MCF 10A (cell line): ENCODE results near the gene ARHGEF11. TPM values are rescaled to one million over a fixed set of nuclear protein-coding genes. Genes with fewer than 3 reads are reported as not detected.

ENCODE experiments used
- BruUV-seq: library from RNA; stranded (reverse); fragments of 400-500 nt; replicated peaks from 2 replicates; lab custom pipeline; 2021; lab: Mats Ljungman, UMichigan
- CTCF ChIA-PET: fragments of 300-600 bp; sonication (Branson Sonifier 250); formaldehyde crosslinking; extraction: SDS; loops from one replicate; lab custom pipeline; 2021; ENCODE audit warnings: antibody characterized with exemption, inconsistent platforms; lab: Yijun Ruan, JAX
- POLR2A ChIA-PET: fragments of 300-600, 350-650 bp; sonication (Branson Sonifier 250); formaldehyde crosslinking; extraction: SDS; loops from one replicate; lab custom pipeline; 2020; ENCODE audit warnings: antibody characterized with exemption, inconsistent platforms; lab: Yijun Ruan, JAX
- DNase-seq: peaks from one replicate; pipeline ENCODE4 v3.0.0-alpha.2; 2018; ENCODE audit not compliant: unreplicated experiment
- H3K27ac Mint-ChIP-seq: one replicate; pipeline ENCODE4 v1.8.0; 2022; ENCODE audit warnings: mild to moderate bottlenecking, low read depth, mixed read lengths; ENCODE audit not compliant: unreplicated experiment
- H3K27me3 Mint-ChIP-seq: one replicate; pipeline ENCODE4 v1.8.0; 2022; ENCODE audit warnings: mixed read lengths; ENCODE audit not compliant: insufficient read depth, unreplicated experiment
- H3K36me3 Mint-ChIP-seq: one replicate; pipeline ENCODE4 v1.8.0; 2022; ENCODE audit warnings: mild to moderate bottlenecking, moderate library complexity, mixed read lengths; ENCODE audit not compliant: insufficient read depth, unreplicated experiment
- H3K4me1 Mint-ChIP-seq: one replicate; pipeline ENCODE4 v1.8.0; 2022; ENCODE audit warnings: mixed read lengths; ENCODE audit not compliant: insufficient read depth, unreplicated experiment
- H3K4me3 Mint-ChIP-seq: one replicate; pipeline ENCODE4 v1.8.0; 2022; ENCODE audit warnings: mild to moderate bottlenecking, moderate library complexity, mixed read lengths; ENCODE audit not compliant: unreplicated experiment
- H3K9me3 Mint-ChIP-seq: one replicate; pipeline ENCODE4 v1.8.0; 2022; ENCODE audit warnings: mixed read lengths; ENCODE audit not compliant: unreplicated experiment
- intact Hi-C: fragments of 100-400 bp; cut with micrococcal nuclease; formaldehyde crosslinking; loops from 2 replicates; pipeline ENCODE4 v1.14.1; 2022
- total RNA-seq: library from RNA; stranded (reverse); gene quantifications from 2 replicates; pipeline ENCODE4 v1.2.3, GENCODE V29; 2022
- TF ChIP-seq, protein P1 (sequence below): fragments of 200-600 bp; IDR thresholded peaks from one replicate; pipeline ENCODE4 v1.8.0; 2022; ENCODE audit warnings: antibody characterized with exemption, mild to moderate bottlenecking; ENCODE audit not compliant: unreplicated experiment

ARHGEF11 gene
- total RNA-seq, 1 experiment from 2014 or later: 34.5 TPM

GRCh38 chr1:156947818-156948525, 97.6 kb downstream of the ARHGEF11 start:
- no peak overlapping the region for H3K27ac Mint-ChIP-seq
- POLR2A ChIA-PET: no interaction called here
- no peak for DNase-seq
- no peaks in the 10 kb centered on the region for H3K4me1 Mint-ChIP-seq
- no peaks in the 10 kb centered on the region for H3K27me3 Mint-ChIP-seq
- peaks cover 67% of the 10 kb centered on the region for H3K36me3 Mint-ChIP-seq
- CTCF ChIA-PET: interaction anchor here (0.5 to 2.2 kb wide), 10 partner anchors 9 to 110 kb away, joined by 3 to 7 read pairs (median 3); no protein-coding TSS in a partner anchor
- no peak overlapping the region for H3K4me3 Mint-ChIP-seq
- BruUV-seq: no TSS peak
- TF ChIP-seq, protein P1, sequence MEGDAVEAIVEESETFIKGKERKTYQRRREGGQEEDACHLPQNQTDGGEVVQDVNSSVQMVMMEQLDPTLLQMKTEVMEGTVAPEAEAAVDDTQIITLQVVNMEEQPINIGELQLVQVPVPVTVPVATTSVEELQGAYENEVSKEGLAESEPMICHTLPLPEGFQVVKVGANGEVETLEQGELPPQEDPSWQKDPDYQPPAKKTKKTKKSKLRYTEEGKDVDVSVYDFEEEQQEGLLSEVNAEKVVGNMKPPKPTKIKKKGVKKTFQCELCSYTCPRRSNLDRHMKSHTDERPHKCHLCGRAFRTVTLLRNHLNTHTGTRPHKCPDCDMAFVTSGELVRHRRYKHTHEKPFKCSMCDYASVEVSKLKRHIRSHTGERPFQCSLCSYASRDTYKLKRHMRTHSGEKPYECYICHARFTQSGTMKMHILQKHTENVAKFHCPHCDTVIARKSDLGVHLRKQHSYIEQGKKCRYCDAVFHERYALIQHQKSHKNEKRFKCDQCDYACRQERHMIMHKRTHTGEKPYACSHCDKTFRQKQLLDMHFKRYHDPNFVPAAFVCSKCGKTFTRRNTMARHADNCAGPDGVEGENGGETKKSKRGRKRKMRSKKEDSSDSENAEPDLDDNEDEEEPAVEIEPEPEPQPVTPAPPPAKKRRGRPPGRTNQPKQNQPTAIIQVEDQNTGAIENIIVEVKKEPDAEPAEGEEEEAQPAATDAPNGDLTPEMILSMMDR: no peak
- no peaks in the 10 kb centered on the region for H3K9me3 Mint-ChIP-seq
- intact Hi-C loops: no loop called here

DNA sequence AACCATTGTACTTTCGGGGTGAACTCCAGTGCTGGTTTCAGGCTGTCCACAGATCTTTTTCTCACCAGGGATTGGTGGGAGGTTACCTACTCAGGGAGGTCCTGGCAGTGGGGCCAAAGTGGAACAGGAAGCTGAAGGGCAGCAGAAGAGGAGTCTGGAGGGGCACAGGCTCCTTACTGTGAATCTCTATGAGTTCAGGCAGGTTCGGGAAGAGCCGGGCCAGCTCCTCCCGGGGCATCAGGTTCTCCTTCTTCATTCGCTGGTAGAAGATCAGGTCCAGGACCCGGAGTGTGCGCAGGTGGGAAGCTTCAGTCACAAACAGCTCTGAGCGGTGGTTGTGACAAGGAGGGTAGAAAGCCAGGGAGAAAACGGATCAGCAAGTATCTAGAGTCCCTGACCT, 98.4 kb downstream of the ARHGEF11 start:
- H3K4me3 Mint-ChIP-seq: no peak overlapping the region
- POLR2A ChIA-PET: interaction anchor here (0.6 kb wide), 1 partner anchor 109 kb away, joined by 3 read pairs; no protein-coding TSS in a partner anchor
- CTCF ChIA-PET: interaction anchor here (0.5 to 2.2 kb wide), 8 partner anchors 11 to 122 kb away, joined by 3 to 7 read pairs (median 4); no protein-coding TSS in a partner anchor
- DNase-seq: no peak
- TF ChIP-seq, protein P1: no peak
- no peaks in the 10 kb centered on the region for H3K27me3 Mint-ChIP-seq
- intact Hi-C loops: no loop called here
- H3K9me3 Mint-ChIP-seq: no peaks in the 10 kb centered on the region
- H3K4me1 Mint-ChIP-seq: no peaks in the 10 kb centered on the region
- H3K36me3 Mint-ChIP-seq: peaks cover 72% of the 10 kb centered on the region
- BruUV-seq: no TSS peak
- H3K27ac Mint-ChIP-seq: no peak overlapping the region

DNA sequence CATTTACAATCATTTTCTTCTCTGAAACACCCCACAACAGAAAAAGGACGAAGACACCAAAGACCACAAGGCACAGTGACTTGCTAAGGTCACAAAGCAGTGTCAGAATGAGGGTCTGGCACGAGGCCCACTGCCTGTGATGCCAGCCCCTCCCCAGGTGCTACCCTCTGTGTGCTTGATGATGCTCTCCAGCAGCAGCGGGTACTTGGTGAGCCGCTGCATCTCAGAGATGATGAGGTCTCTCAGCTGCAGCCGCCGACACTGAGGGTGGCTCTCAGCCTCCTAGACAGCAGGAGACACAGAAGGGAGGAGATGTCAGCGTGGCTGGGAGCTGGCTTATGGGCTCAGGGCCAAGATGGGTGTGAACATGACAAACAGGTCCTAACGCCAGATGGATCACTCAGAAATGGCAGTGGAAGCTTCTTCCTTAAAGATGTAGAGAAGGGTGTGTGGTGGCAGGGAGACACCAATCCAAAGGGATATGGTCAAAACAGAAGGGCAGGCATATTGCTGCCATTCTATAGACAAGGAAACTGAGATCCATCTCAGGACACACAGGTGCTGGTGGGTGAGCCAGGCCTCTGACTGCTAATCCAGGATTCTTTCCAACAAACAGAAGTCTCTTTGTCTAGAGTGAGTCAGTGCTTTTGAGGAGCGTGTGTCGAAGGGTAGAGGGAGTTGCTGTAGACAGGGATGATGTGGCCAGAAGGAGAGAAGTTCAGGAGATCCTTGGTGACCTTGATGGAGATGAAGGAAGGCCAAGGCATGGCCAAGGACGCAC, 99.5 kb downstream of the ARHGEF11 start:
- H3K9me3 Mint-ChIP-seq: no peaks in the 10 kb centered on the region
- TF ChIP-seq, protein P1: no peak
- no TSS peak for BruUV-seq
- no peaks in the 10 kb centered on the region for H3K27me3 Mint-ChIP-seq
- no peaks in the 10 kb centered on the region for H3K4me1 Mint-ChIP-seq
- ChIA-PET CTCF (interaction anchor here (0.6 to 2.2 kb wide), 6 partner anchors 11 to 128 kb away, joined by 3 to 7 read pairs (median 3); no protein-coding TSS in a partner anchor), POLR2A (interaction anchor here (1.4 kb wide), 1 partner anchor 13 kb away, joined by 4 read pairs; no protein-coding TSS in a partner anchor)
- intact Hi-C loops: no loop called here
- H3K36me3 Mint-ChIP-seq: peaks cover 68% of the 10 kb centered on the region
- no peak overlapping the region for H3K27ac Mint-ChIP-seq
- DNase-seq: no peak
- H3K4me3 Mint-ChIP-seq: no peak overlapping the region

DNA sequence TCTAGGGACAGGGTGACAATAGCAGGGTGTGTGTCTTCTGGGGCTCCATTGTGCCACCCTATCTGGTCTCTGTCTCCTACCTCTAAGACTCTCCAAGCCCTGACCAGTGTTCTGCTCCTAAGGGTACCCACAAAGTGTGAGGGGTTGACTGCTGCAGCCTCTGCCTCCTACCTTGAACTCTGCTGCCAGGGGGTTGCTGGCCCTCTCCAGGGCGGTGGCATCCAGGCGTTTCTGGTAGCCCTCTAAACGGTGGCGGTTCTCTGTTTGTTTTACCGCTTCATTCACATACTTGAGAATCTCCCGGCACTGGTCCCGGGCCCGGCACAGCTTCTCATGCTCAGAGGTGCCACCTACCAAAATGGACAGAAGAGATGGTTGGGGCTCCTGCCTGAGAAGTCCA, 100.7 kb downstream of the ARHGEF11 start:
- TF ChIP-seq, protein P1: no peak
- no peak overlapping the region for H3K4me3 Mint-ChIP-seq
- H3K36me3 Mint-ChIP-seq: peaks cover 68% of the 10 kb centered on the region
- CTCF ChIA-PET: interaction anchor here (0.6 to 1.6 kb wide), 3 partner anchors 17 to 25 kb away, joined by 3 to 5 read pairs (median 3); no protein-coding TSS in a partner anchor
- no peak overlapping the region for H3K27ac Mint-ChIP-seq
- intact Hi-C loops: no loop called here
- H3K4me1 Mint-ChIP-seq: no peaks in the 10 kb centered on the region
- DNase-seq: no peak
- no TSS peak for BruUV-seq
- H3K27me3 Mint-ChIP-seq: no peaks in the 10 kb centered on the region
- H3K9me3 Mint-ChIP-seq: no peaks in the 10 kb centered on the region
- POLR2A ChIA-PET: interaction anchor here (1.4 kb wide), 1 partner anchor 12 kb away, joined by 4 read pairs; no protein-coding TSS in a partner anchor
